ENCODE data around the gene EXD3.
"Not testable (repeated sequence)": the region's sequence is repeated elsewhere in the genome, so short reads cannot be mapped to it uniquely, and the experiment has no call there.

Gene EXD3

GRCh38 chr9:137430723-137431415 lies 7.9 kb upstream of the EXD3 start:
- no peak for DNase-seq

- peak; percentile 44 for DNase-seq
Observed at GRCh38 chr9:137429974-137430722, 7.2 kb upstream of the EXD3 start.

GRCh38 chr9:137429546-137429890 lies 6.6 kb upstream of the EXD3 start:
- no peak for DNase-seq

GRCh38 chr9:137428841-137429545 lies 6.0 kb upstream of the EXD3 start:
- DNase-seq: no peak

- no peak for DNase-seq
Observed at GRCh38 chr9:137428311-137428630, 5.3 kb upstream of the EXD3 start.

- no peak for DNase-seq
Observed at GRCh38 chr9:137427454-137428310, 4.7 kb upstream of the EXD3 start.

- no peak for DNase-seq
Observed at GRCh38 chr9:137426018-137426681, 3.2 kb upstream of the EXD3 start.

GRCh38 chr9:137423514-137424291 lies 741 bp upstream of the EXD3 start:
- DNase-seq: no peak

GRCh38 chr9:137421838-137422603 lies 941 bp downstream of the EXD3 start:
- DNase-seq: no peak

GRCh38 chr9:137417161-137418021 lies 5.6 kb downstream of the EXD3 start:
- no peak for DNase-seq

- DNase-seq: no peak
Observed at GRCh38 chr9:137416563-137417151, 6.3 kb downstream of the EXD3 start.

GRCh38 chr9:137416006-137416562 lies 6.9 kb downstream of the EXD3 start:
- no peak for DNase-seq

- DNase-seq: no peak
Observed at GRCh38 chr9:137415451-137415850, 7.5 kb downstream of the EXD3 start.

- no peak for DNase-seq
Observed at GRCh38 chr9:137412431-137412830, 10.5 kb downstream of the EXD3 start.

- no peak for DNase-seq
Observed at GRCh38 chr9:137411645-137412380, 11.1 kb downstream of the EXD3 start.

- DNase-seq: no peak
Observed at GRCh38 chr9:137411260-137411644, 11.7 kb downstream of the EXD3 start.

- no peak for DNase-seq
Observed at GRCh38 chr9:137410891-137411249, 12.1 kb downstream of the EXD3 start.

- DNase-seq: not testable (repeated sequence)
Observed at GRCh38 chr9:137410236-137410890, 12.6 kb downstream of the EXD3 start.
